Measurements from ENCODE around the gene KCNJ12. TPM values are rescaled to one million over a fixed set of nuclear protein-coding genes. Genes with fewer than 3 reads are reported as not detected.
A peak's percentile ranks its signal among the peaks of the same experiment; 100 is the strongest.
"Not testable (repeated sequence)": the region's sequence is repeated elsewhere in the genome, so short reads cannot be mapped to it uniquely, and the experiment has no call there.

KCNJ12 gene
- 0.10 and 0.21 TPM in 2 replicates for total RNA-seq (2014; rRNA removed; shearing (Covaris generic))
- polyA plus RNA-seq (2015; cell fraction: cytosol; rRNA removed), result 0.01 and 0.16 TPM in 2 replicates
- 0.04 and 0.07 TPM in 2 replicates for polyA plus RNA-seq (2015; cell fraction: nucleus; rRNA removed)

GRCh38 chr17:21376081-21376758, at the start of gene KCNJ12:
Gene KCNJ12, plus strand, starts transcription at chr17:21376357. Its CDS starts 38,986 bp downstream, at chr17:21415343.
- no peak for DNase-seq (ENCODE audit: low read depth)

DNA sequence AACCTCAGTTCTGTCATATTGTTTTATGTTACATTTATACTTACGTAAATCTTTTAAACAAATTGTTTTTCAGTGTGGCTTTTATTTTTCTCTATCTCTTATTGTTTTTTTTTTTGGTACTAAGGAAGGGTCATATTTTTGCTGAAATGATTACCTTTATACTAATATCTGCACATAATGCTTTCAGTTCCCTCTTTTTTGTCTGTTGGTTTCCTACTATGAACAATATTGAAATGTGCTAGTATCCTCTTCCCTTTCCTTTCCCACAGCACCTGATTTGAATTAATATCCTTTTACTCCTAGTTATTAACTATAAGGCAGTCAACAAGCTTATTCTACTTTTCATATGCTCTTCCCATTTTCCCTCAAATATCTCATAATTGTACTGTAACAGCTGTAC, 48.2 kb upstream of the KCNJ12 start:
- DNase-seq (ENCODE audit: low read depth), result not testable (repeated sequence)

DNA sequence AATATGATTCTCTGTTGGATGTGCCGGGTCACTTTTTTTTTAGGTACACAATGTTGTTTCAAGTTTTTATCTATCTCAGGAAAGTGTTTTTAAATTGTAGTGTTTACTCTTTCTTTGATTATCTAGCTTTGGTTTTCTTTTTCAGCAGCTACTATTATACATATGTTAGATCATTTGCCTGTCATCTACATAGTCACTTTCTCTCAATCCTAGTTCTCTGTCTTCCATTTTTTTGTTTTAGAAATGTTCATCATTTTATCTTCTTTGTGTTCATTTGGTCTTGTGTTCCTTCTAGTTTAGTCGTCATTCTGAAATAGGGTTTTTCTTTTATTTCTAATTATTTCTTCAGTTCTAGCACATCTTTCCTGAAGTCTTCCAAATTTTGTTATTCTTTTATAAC, 47.4 kb upstream of the KCNJ12 start:
- DNase-seq (ENCODE audit: low read depth), result not testable (repeated sequence)

DNA sequence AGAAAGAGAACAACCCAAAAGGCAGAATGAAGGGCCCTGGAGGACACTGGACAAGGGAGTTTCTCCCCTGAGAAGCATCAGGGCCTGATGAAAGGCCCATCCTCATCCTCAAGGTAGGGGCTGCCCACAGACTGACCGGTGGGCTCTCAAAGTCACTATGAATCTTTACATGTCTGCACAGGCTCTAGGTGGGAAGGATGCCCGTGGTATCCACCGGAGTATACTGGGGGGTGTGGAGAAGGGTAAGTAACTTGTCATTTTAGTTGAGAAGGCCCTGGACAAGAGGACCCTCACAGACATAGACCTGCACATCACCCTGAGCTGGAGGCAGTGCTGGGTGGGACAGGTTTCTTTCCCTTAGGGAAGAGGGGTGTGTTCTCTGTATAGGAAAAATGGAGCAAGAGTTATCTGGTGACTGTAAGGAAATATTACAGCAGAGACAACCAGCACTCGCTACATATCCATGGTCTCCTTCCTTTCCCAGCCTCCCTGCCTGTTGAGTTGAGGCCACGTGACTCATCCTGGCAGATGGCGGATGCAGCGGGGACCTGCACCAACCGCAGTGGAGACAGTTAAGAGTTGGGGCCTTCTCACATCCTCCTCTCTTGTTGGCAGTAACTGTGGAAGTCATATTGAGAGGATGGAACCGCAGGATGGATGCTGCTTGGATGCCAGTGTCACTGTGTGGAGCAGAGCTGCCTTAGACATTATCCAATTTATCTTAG, 45.6 kb upstream of the KCNJ12 start:
- peak; percentile 72 for DNase-seq (ENCODE audit: low read depth)

GRCh38 chr17:21336541-21337294, 39.4 kb upstream of the KCNJ12 start:
- DNase-seq (ENCODE audit: low read depth), result not testable (repeated sequence)

GRCh38 chr17:21337981-21338625, 38.1 kb upstream of the KCNJ12 start:
- DNase-seq (ENCODE audit: low read depth), result not testable (repeated sequence)

DNA sequence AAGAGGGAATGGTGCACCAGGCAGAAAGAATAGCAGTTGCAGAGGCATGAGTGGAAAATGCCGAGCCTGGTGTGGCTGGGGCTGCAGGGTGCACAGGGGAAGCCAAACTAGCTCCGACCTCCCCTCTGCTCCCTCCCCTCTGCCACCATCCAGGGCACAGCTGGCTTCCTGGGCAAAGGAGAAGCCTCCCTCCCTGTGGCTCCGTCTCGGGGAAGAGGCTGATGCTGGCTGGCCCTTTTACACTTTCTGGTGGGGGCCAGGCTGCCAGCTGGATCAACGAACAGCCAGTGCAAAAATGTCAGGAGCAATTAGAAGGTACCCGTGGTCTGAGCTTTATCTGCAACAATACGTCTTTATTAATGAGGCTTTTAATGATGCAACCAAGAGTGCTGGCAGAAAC, 37.1 kb upstream of the KCNJ12 start:
- DNase-seq (ENCODE audit: low read depth), result no peak

DNA sequence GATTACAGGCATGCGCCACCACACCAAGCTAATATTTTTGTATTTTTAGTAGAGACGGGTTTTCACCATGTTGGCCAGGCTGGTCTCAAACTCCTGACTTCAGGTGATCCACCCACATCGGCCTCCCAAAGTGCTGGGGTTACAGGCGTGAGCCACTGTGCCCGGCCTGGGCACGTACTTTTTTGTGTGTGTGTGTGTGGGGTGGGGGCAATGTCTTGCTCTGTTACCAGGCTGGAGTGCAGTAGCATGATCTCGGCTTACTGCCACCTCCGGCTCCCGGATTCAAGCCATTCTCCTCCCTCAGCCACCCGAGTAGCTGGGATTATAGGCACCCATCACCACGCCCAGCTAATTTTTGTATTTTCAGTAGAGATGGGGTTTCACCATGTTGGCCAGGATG, 36.6 kb upstream of the KCNJ12 start:
- not testable (repeated sequence) for DNase-seq (ENCODE audit: low read depth)

DNA sequence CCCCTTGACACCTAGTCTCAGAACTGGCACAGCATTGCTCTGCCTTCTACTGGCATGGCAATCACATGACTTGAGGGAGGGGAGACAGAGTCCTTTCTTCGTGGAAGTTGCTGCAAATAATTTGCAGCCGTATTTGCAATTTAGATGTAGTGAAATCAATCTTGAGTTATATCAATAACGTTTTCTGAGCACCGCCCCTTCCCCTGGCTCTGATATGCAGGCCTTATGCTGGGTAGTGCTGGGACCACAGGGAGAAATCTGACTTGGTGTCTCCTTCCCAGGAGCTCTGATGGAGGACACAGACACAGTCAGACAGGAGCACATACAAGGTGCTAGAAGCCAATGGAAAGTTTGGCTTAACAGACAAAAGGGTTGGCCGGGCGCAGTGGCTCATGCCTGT, 35.8 kb upstream of the KCNJ12 start:
- not testable (repeated sequence) for DNase-seq (ENCODE audit: low read depth)

DNA sequence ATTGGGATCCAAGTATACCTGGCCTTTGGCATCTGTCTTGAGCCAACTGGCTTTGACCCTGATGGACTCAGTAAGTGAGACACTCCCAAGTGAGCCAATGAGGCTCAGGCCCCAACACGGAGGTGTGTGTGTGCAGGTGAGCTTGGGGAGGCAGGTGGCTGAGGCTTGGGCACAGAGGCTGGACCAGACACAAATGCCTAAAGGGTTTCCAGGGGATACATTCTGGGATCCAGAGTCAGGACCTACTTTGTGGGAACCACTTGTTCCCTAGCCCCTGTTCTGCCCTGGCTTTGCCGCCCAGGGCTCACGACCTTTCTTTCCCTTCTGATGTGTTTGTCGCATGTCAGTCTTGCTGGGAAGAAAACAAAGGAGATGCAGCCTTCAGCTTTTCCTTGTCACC, 34.9 kb upstream of the KCNJ12 start:
- not testable (repeated sequence) for DNase-seq (ENCODE audit: low read depth)

- not testable (repeated sequence) for DNase-seq (ENCODE audit: low read depth)
Observed at GRCh38 chr17:21341925-21342540, 34.1 kb upstream of the KCNJ12 start.

DNA sequence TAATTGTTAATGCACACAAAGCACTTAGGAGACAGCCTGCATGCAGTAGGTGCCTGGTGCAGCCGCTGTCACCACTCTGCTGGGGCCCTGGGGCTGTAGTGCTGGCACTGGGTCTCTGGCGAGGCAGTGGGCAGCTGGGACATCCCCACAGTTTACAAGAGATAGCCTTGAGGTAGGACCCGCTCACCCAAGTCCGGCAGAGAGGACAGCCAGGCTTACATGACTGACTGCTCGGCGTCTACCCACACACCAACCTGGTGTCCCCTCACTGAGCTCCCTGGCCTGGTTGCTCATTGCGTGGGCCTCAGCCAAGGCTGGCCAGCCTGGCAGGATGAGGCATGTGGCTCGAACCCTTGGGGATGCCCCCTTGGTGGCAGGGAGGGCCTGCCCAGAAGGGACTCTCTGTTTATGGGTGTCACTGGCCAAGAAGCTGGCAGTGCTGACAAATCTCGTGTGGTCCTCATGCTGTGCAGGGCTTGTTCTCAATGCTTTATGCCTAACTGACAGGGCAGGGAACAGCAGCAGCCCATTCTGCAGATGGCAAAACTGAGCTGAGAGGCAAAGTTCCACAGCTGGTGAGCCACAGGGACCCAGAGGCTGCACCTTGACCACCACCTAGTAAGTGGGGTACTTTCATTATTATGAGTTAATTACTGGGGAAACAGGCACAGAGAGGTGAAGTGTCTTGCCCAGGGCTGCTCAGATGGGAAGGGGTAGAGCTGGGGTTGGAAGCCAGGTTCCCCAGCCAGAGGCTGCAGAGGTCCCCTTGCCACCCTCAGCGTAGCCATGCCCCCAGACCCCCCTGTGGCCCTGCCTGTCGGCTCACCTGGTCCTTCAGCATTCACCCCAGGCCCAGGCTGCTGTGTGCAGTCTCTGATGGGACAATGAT, 32.9 kb upstream of the KCNJ12 start:
- DNase-seq (ENCODE audit: low read depth), result not testable (repeated sequence)

- DNase-seq (ENCODE audit: low read depth), result not testable (repeated sequence)
Observed at GRCh38 chr17:21344801-21345200, 31.4 kb upstream of the KCNJ12 start.

- no peak for DNase-seq (ENCODE audit: low read depth)
Observed at GRCh38 chr17:21345236-21345635, 30.9 kb upstream of the KCNJ12 start.

- not testable (repeated sequence) for DNase-seq (ENCODE audit: low read depth)
Observed at GRCh38 chr17:21346107-21346506, 30.1 kb upstream of the KCNJ12 start.

GRCh38 chr17:21346651-21347250, 29.4 kb upstream of the KCNJ12 start:
- DNase-seq (ENCODE audit: low read depth), result not testable (repeated sequence)

GRCh38 chr17:21347660-21348059, 28.5 kb upstream of the KCNJ12 start:
- DNase-seq (ENCODE audit: low read depth), result not testable (repeated sequence)

DNA sequence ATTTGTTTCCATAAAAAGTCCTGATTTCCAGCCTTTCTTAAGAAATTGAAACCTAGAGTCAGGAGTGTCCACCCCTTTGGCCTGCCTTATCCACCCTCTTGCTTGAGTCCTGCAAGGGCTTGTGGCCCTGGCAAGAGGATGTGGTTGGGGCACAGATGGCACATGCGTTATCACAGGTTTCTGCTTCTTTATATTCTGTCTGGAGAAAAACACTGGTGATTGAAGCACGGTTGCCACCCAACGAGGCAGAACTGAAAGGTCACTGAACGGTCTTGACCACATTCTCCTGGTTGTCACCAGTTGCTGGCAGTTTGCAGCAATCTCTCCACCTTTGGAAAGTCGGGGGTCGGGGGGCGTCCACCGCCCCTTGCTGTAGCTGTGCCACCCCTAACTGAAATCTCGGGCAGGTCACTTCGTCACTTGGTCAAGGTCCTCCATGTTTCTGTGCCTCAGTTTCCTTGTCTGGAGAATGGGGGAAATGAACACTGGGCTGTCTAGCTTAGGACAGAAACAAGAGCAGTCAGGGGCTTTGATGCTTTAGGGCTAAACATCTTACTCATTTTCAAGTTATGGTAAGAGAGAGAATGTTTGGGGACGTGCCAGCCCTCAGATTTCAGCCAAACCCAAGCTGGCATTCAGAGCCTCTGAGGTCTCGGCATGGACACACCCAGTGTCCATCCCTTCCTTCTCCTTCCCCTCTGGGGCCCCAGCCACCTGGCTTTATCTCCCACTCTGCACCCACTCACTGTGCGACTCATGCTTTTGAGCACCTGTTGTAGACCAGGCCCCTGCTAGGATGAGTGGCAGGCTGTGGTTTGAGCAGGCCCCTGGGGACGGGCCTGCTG, 27.9 kb upstream of the KCNJ12 start:
- DNase-seq (ENCODE audit: low read depth), result not testable (repeated sequence)
